ENCODE measurements around the gene MED27.
A peak's percentile ranks its signal among the peaks of the same experiment; 100 is the strongest.

MED27 gene

GRCh38 chr9:131961496-131961880 is 118.2 kb downstream of the MED27 start:
- DNase-seq, result no peak
- Mint-ChIP-seq H3K9me3 (no peaks in the 10 kb centered on the region), H3K27me3 (ENCODE audit: low read depth, poor library complexity) (no peaks in the 10 kb centered on the region), H3K4me1 (peaks cover 39% of the 10 kb centered on the region), H3K36me3 (ENCODE audit: low read depth) (peaks cover 24% of the 10 kb centered on the region), H3K4me3 (no peak overlapping the region), H3K27ac (peak overlapping the region; percentile 47)
- no peak for TF ChIP-seq CTCF (IDR thresholded peaks at IDR 0.05)

GRCh38 chr9:131960851-131961495 is 118.7 kb downstream of the MED27 start:
- Mint-ChIP-seq H3K27ac (peak overlapping the region; percentile 47), H3K4me3 (no peak overlapping the region), H3K27me3 (ENCODE audit: low read depth, poor library complexity) (no peaks in the 10 kb centered on the region), H3K36me3 (ENCODE audit: low read depth) (peaks cover 27% of the 10 kb centered on the region), H3K9me3 (no peaks in the 10 kb centered on the region), H3K4me1 (peaks cover 39% of the 10 kb centered on the region)
- TF ChIP-seq CTCF (IDR thresholded peaks at IDR 0.05), result no peak
- no peak for DNase-seq

DNA sequence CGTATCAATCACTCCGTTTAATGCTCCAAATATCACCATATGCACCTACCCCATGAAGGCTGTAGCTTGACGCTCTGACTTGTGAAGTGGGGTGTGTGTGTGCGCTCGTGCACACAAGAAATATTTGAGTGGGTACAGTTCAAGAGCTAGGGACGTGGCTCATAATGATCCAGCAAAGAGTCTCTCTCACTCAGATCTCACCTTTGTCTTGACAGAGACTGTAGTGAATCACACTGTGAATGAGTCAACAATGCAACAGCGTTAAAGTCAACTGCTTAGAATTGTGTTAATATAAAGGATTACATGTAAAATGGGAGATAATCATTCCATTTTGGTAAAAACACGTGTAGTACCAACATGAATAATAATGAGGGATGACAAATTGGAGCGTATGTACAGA is 119.4 kb downstream of the MED27 start:
- Mint-ChIP-seq H3K4me1 (peaks cover 33% of the 10 kb centered on the region), H3K4me3 (no peak overlapping the region), H3K27ac (no peak overlapping the region), H3K27me3 (ENCODE audit: low read depth, poor library complexity) (no peaks in the 10 kb centered on the region), H3K36me3 (ENCODE audit: low read depth) (peaks cover 28% of the 10 kb centered on the region), H3K9me3 (no peaks in the 10 kb centered on the region)
- TF ChIP-seq CTCF (IDR thresholded peaks at IDR 0.05), result no peak
- no peak for DNase-seq

DNA sequence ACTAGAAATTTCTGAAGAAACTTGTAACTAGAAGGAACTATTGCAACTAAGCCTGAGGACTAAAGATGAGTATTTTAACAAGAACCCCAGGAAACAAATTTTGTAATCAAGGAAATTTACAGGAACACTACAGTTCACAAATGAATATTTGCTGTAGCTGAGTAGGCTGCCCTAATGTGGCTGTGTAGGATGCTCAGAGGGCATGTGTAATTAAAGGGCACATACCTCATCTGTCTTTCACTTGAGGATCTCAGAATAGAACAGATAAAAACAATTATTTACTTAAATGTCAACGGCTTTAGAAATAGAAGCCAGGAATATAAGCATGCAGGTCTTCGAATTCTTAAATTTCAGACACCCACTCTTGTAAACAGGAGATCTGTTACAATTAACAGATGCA is 119.8 kb downstream of the MED27 start:
- H3K4me1 Mint-ChIP-seq, result peaks cover 28% of the 10 kb centered on the region

DNA sequence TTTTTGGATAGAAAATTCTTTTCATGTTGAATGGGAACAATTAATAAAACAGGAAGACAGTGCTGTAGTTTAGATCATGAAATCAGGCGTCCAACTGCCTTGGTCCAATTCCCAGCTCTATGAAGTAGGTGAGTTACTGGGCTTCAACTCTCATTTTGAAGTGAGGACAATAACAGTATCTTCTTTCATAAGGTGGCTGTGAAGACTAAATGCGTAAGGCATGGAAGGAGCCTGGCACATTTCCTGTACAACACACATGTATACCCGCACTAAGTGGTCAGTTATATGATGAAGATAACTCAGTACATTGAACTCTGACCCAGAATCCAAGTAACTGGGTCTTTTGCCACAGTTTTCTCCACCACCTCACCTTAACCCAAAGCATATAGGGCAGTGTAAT is 120.6 kb downstream of the MED27 start:
- Mint-ChIP-seq H3K27ac (no peak overlapping the region), H3K36me3 (ENCODE audit: low read depth) (peaks cover 22% of the 10 kb centered on the region), H3K9me3 (no peaks in the 10 kb centered on the region), H3K4me3 (no peak overlapping the region), H3K27me3 (ENCODE audit: low read depth, poor library complexity) (no peaks in the 10 kb centered on the region), H3K4me1 (peaks cover 27% of the 10 kb centered on the region)
- no peak for TF ChIP-seq CTCF (IDR thresholded peaks at IDR 0.05)
- DNase-seq, result no peak

More for the DNA sequence above, 119.8 kb downstream of the MED27 start:
- Mint-ChIP-seq H3K27ac (no peak overlapping the region), H3K27me3 (ENCODE audit: low read depth, poor library complexity) (no peaks in the 10 kb centered on the region), H3K36me3 (ENCODE audit: low read depth) (peaks cover 28% of the 10 kb centered on the region), H3K4me3 (no peak overlapping the region), H3K9me3 (no peaks in the 10 kb centered on the region)
- DNase-seq, result no peak
- no peak for TF ChIP-seq CTCF (IDR thresholded peaks at IDR 0.05)

DNA sequence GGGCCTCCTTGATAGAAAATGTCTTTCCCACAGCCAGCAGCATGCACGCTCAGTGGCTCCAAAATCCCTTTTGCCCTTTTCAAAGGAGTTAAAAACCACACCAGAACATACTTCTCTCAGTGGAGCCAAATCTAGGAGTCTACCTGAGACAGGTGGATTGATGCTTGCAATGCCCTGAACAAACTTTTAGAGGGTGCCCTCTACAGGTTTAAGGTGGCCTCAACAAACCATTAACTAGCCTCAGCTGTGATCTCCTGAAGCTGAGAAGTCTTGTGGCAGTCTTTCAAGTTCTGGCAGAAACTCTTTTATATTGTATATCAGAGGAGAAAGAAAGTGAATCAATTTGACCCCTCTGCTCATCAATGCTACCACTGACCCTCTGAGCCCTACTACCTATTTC is 125.4 kb downstream of the MED27 start:
- H3K36me3 Mint-ChIP-seq (ENCODE audit: low read depth), result peaks cover 39% of the 10 kb centered on the region
- H3K4me3 Mint-ChIP-seq, result no peak overlapping the region
- DNase-seq, result no peak
- H3K27me3 Mint-ChIP-seq (ENCODE audit: low read depth, poor library complexity), result peaks cover 5% of the 10 kb centered on the region
- peaks cover 13% of the 10 kb centered on the region for H3K4me1 Mint-ChIP-seq
- no peak overlapping the region for H3K27ac Mint-ChIP-seq
- TF ChIP-seq CTCF (IDR thresholded peaks at IDR 0.05), result peak; percentile 32
- peaks cover 5% of the 10 kb centered on the region for H3K9me3 Mint-ChIP-seq
